HepG2 (cell line): ENCODE measurements around the gene ATL2. TPM values are rescaled to one million over a fixed set of nuclear protein-coding genes. Genes with fewer than 3 reads are reported as not detected.
A peak's percentile ranks its signal among the peaks of the same experiment; 100 is the strongest.

Source experiments
- CREM ChIP-seq, 2 experiments: sonication (generic) in 1 of 2; formaldehyde crosslinking in 1 of 2; IDR thresholded peaks; 2 replicates each; pipeline versions ENCODE4 v1.4.0 to v1.6.1; 2016 to 2020; ENCODE audit warnings: antibody characterized with exemption in 1 of 2, mild to moderate bottlenecking in 1 of 2, missing genetic modification reagents in 1 of 2
- ERF ChIP-seq: IDR thresholded peaks from 2 replicates; pipeline ENCODE4 v1.6.1; 2018; ENCODE audit warnings: missing biosample characterization, missing genetic modification reagents
- FOXA3 ChIP-seq: IDR thresholded peaks from 2 replicates; pipeline ENCODE4 v1.6.1; 2016; ENCODE audit warnings: missing genetic modification reagents, missing compliant biosample characterization
- FOXC1 ChIP-seq: sonication (generic); formaldehyde crosslinking; IDR thresholded peaks from 2 replicates; pipeline ENCODE4 v1.8.0; 2022; ENCODE audit warnings: mild to moderate bottlenecking, missing genetic modification reagents, borderline replicate concordance
- GFI1 ChIP-seq: sonication (generic); formaldehyde crosslinking; IDR thresholded peaks from 2 replicates; pipeline ENCODE4 v1.5.0; 2020; ENCODE audit warnings: missing genetic modification reagents, mild to moderate bottlenecking, borderline replicate concordance
- NCOA2 ChIP-seq: sonication (generic); formaldehyde crosslinking; IDR thresholded peaks from 2 replicates; pipeline ENCODE4 v1.8.0; 2022; ENCODE audit warnings: inconsistent platforms
- PHF20 ChIP-seq: sonication (generic); formaldehyde crosslinking; IDR thresholded peaks from 2 replicates; pipeline ENCODE4 v1.5.0; 2020; ENCODE audit warnings: mild to moderate bottlenecking, missing genetic modification reagents
- PHF21A ChIP-seq: sonication (generic); formaldehyde crosslinking; IDR thresholded peaks from 2 replicates; pipeline ENCODE4 v1.5.0; 2020; ENCODE audit warnings: mild to moderate bottlenecking, missing genetic modification reagents
- TBP ChIP-seq: sonication (generic); formaldehyde crosslinking; IDR thresholded peaks from 2 replicates; pipeline ENCODE4 v1.5.0; 2020; ENCODE audit warnings: missing genetic modification reagents
- ZKSCAN5 ChIP-seq: sonication (generic); formaldehyde crosslinking; IDR thresholded peaks from 2 replicates; pipeline ENCODE4 v1.5.1; 2020; ENCODE audit warnings: mild to moderate bottlenecking, missing genetic modification reagents
- ZNF12 ChIP-seq: sonication (generic); formaldehyde crosslinking; IDR thresholded peaks from 2 replicates; pipeline ENCODE4 v1.5.0; 2020; ENCODE audit warnings: missing genetic modification reagents
- ZNF160 ChIP-seq: sonication (generic); formaldehyde crosslinking; IDR thresholded peaks from 2 replicates; pipeline ENCODE4 v1.8.0; 2022; ENCODE audit warnings: mild to moderate bottlenecking, inconsistent platforms, missing genetic modification reagents
- ZNF20 ChIP-seq: sonication (generic); formaldehyde crosslinking; IDR thresholded peaks from 2 replicates; pipeline ENCODE4 v1.4.0; 2020; ENCODE audit warnings: mild to moderate bottlenecking, moderate library complexity, missing genetic modification reagents
- ZNF678 ChIP-seq: sonication (generic); formaldehyde crosslinking; IDR thresholded peaks from 2 replicates; pipeline ENCODE4 v1.4.0; 2020; ENCODE audit warnings: mild to moderate bottlenecking, missing genetic modification reagents
- polyA plus RNA-seq, 8 experiments: library from polyadenylated mRNA; depleted of rRNA in 3 of 8; stranded (reverse) in 7 of 8; unstranded in 1 of 8; fragments of >200 nt; fragmentation: Illumina TruSeq in 4 of 8; extraction: Trizol in 4 of 8; gene quantifications; 2 replicates each; pipeline versions ENCODE4 v1.2.1 to v1.2.3, GENCODE V29; 2011 to 2016; ENCODE audit warnings: low read depth in 4 of 8, missing spikeins in 1 of 8, mixed read lengths in 1 of 8; ENCODE audit not compliant: insufficient read depth in 1 of 8
- total RNA-seq, 5 experiments: library from RNA; depleted of rRNA; stranded (reverse); fragments of >200 nt; fragmentation: Illumina TruSeq; extraction: Trizol; gene quantifications; 2 replicates each; pipeline ENCODE4 v1.2.3, GENCODE V29; 2016; ENCODE audit warnings: low read depth in 1 of 5
- TF ChIP-seq, protein P1 (sequence below): sonication (generic); formaldehyde crosslinking; IDR thresholded peaks from 2 replicates; pipeline ENCODE4 v1.4.0; 2020; ENCODE audit warnings: mild to moderate bottlenecking, low read depth, missing genetic modification reagents
- TF ChIP-seq, protein P2 (sequence below): IDR thresholded peaks from 2 replicates; pipeline ENCODE4 v1.6.1; 2016; ENCODE audit warnings: low read depth, missing genetic modification reagents, missing compliant biosample characterization
- TF ChIP-seq, protein P3 (sequence below): IDR thresholded peaks from 2 replicates; pipeline ENCODE4 v1.6.1; 2016; ENCODE audit warnings: control low read depth
- TF ChIP-seq, protein P4 (sequence below): IDR thresholded peaks from 2 replicates; pipeline ENCODE4 v1.6.1; 2016; ENCODE audit warnings: low read depth, borderline replicate concordance
- TF ChIP-seq, protein P5 (sequence below): sonication (generic); formaldehyde crosslinking; IDR thresholded peaks from 2 replicates; pipeline ENCODE4 v1.4.0; 2020; ENCODE audit warnings: missing genetic modification reagents

The ATL2 gene
- total and polyA plus RNA-seq, 2 of the 13 experiments (the other 11 are each of a cell fraction or from before 2014, with no cell fraction given): 56.5 to 119 TPM

DNA sequence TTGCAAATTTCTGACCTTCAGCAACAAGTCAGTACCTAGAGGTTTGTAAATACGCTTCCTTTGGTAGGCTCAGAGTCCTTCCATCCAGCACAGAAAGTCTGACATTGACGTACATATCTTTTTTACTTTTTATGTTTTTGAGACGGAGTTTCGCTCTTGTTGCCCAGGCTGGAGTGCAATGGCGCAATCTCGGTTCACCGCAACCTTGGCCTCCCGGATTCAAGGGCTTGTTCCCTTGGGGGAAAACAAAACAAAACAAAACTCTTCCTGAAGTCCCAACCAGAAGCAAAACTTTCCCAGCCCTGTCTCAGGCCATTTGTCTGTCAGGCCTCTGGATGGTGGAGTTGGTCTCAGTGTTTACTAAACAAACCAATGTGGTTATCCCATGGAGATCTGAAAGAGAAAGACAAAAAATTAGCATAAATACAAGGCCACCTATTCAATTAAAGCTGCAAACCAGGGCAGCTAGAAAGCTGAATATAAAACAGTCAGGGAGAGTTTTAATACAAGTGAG is 29.6 kb upstream of the ATL2 start (continued):
- TF ChIP-seq PHF20 (CRISPR knock-in tag): no peak
- TF ChIP-seq, protein P1, sequence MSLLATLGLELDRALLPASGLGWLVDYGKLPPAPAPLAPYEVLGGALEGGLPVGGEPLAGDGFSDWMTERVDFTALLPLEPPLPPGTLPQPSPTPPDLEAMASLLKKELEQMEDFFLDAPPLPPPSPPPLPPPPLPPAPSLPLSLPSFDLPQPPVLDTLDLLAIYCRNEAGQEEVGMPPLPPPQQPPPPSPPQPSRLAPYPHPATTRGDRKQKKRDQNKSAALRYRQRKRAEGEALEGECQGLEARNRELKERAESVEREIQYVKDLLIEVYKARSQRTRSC (CRISPR knock-in tag): no peak
- peak; percentile 87; the same call in 1 of the 2 replicates for TF ChIP-seq ZNF20
- TF ChIP-seq, protein P2, sequence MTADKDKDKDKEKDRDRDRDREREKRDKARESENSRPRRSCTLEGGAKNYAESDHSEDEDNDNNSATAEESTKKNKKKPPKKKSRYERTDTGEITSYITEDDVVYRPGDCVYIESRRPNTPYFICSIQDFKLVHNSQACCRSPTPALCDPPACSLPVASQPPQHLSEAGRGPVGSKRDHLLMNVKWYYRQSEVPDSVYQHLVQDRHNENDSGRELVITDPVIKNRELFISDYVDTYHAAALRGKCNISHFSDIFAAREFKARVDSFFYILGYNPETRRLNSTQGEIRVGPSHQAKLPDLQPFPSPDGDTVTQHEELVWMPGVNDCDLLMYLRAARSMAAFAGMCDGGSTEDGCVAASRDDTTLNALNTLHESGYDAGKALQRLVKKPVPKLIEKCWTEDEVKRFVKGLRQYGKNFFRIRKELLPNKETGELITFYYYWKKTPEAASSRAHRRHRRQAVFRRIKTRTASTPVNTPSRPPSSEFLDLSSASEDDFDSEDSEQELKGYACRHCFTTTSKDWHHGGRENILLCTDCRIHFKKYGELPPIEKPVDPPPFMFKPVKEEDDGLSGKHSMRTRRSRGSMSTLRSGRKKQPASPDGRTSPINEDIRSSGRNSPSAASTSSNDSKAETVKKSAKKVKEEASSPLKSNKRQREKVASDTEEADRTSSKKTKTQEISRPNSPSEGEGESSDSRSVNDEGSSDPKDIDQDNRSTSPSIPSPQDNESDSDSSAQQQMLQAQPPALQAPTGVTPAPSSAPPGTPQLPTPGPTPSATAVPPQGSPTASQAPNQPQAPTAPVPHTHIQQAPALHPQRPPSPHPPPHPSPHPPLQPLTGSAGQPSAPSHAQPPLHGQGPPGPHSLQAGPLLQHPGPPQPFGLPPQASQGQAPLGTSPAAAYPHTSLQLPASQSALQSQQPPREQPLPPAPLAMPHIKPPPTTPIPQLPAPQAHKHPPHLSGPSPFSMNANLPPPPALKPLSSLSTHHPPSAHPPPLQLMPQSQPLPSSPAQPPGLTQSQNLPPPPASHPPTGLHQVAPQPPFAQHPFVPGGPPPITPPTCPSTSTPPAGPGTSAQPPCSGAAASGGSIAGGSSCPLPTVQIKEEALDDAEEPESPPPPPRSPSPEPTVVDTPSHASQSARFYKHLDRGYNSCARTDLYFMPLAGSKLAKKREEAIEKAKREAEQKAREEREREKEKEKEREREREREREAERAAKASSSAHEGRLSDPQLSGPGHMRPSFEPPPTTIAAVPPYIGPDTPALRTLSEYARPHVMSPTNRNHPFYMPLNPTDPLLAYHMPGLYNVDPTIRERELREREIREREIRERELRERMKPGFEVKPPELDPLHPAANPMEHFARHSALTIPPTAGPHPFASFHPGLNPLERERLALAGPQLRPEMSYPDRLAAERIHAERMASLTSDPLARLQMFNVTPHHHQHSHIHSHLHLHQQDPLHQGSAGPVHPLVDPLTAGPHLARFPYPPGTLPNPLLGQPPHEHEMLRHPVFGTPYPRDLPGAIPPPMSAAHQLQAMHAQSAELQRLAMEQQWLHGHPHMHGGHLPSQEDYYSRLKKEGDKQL (CRISPR knock-in tag): peak; percentile 52; the same call in 1 of the 2 replicates
- peak; percentile 70; the same call in 1 of the 2 replicates for TF ChIP-seq ZNF12 (CRISPR knock-in tag)
- TF ChIP-seq TBP (CRISPR knock-in tag): no peak
- peak; percentile 79 for TF ChIP-seq FOXA3
- no peak for TF ChIP-seq ZNF678 (CRISPR knock-in tag)
- TF ChIP-seq, protein P3, sequence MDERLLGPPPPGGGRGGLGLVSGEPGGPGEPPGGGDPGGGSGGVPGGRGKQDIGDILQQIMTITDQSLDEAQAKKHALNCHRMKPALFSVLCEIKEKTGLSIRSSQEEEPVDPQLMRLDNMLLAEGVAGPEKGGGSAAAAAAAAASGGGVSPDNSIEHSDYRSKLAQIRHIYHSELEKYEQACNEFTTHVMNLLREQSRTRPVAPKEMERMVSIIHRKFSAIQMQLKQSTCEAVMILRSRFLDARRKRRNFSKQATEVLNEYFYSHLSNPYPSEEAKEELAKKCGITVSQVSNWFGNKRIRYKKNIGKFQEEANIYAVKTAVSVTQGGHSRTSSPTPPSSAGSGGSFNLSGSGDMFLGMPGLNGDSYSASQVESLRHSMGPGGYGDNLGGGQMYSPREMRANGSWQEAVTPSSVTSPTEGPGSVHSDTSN (CRISPR knock-in tag): peak; percentile 67
- TF ChIP-seq ZKSCAN5 (CRISPR knock-in tag): no peak
- TF ChIP-seq, protein P4, sequence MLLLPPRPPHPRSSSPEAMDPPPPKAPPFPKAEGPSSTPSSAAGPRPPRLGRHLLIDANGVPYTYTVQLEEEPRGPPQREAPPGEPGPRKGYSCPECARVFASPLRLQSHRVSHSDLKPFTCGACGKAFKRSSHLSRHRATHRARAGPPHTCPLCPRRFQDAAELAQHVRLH (CRISPR knock-in tag): peak; percentile 13; the same call in 1 of the 2 replicates
- TF ChIP-seq GFI1 (CRISPR knock-in tag): peak; percentile 83
- peak; percentile 86; the same call in 1 of the 2 replicates for TF ChIP-seq NCOA2 (CRISPR knock-in tag)
- peak; percentile 23 for TF ChIP-seq ERF (CRISPR knock-in tag)
- 0 out of 2 replicates have a peak, but pooled peaks have one; percentile 33 for TF ChIP-seq ZNF160 (CRISPR knock-in tag)
- TF ChIP-seq, protein P5, sequence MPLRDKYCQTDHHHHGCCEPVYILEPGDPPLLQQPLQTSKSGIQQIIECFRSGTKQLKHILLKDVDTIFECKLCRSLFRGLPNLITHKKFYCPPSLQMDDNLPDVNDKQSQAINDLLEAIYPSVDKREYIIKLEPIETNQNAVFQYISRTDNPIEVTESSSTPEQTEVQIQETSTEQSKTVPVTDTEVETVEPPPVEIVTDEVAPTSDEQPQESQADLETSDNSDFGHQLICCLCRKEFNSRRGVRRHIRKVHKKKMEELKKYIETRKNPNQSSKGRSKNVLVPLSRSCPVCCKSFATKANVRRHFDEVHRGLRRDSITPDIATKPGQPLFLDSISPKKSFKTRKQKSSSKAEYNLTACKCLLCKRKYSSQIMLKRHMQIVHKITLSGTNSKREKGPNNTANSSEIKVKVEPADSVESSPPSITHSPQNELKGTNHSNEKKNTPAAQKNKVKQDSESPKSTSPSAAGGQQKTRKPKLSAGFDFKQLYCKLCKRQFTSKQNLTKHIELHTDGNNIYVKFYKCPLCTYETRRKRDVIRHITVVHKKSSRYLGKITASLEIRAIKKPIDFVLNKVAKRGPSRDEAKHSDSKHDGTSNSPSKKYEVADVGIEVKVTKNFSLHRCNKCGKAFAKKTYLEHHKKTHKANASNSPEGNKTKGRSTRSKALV (CRISPR knock-in tag): no peak
- no peak for TF ChIP-seq FOXC1 (CRISPR knock-in tag)
- TF ChIP-seq PHF21A (CRISPR knock-in tag): peak; percentile 33; the same call in 1 of the 2 replicates
- TF ChIP-seq CREM (IDR thresholded peaks at IDR 0.05): peak; percentile 50; the same call in 1 of the 2 replicates
- TF ChIP-seq CREM (CRISPR knock-in tag; IDR thresholded peaks at IDR 0.05): no peak
